HG03354 (cell line): ENCODE data around the gene MAGI2.

Experiments
- ATAC-seq: cut with Tn5 transposase; IDR thresholded peaks from one replicate; pipeline ENCODE4 v1.9.1; 2021; ENCODE audit warnings: mild to moderate bottlenecking; ENCODE audit not compliant: unreplicated experiment, poor library complexity, severe bottlenecking

The MAGI2 gene

GRCh38 chr7:78496096-78496630 lies 957.3 kb downstream of the MAGI2 start:
- ATAC-seq: no peak

- ATAC-seq: no peak
These were observed 960.1 kb downstream of the MAGI2 start for GRCh38 chr7:78493401-78493800.

GRCh38 chr7:78492146-78492545 lies 961.3 kb downstream of the MAGI2 start:
- ATAC-seq: no peak

GRCh38 chr7:78490524-78490923 lies 962.9 kb downstream of the MAGI2 start:
- ATAC-seq: no peak

GRCh38 chr7:78489476-78490240 lies 963.8 kb downstream of the MAGI2 start:
- ATAC-seq: no peak

- ATAC-seq: no peak
These were observed 966.0 kb downstream of the MAGI2 start for GRCh38 chr7:78487464-78487863.

GRCh38 chr7:78479348-78479747 lies 974.1 kb downstream of the MAGI2 start:
- ATAC-seq: no peak

GRCh38 chr7:78476851-78477405 lies 976.5 kb downstream of the MAGI2 start:
- no peak for ATAC-seq

GRCh38 chr7:78473571-78474301 lies 979.7 kb downstream of the MAGI2 start:
- no peak for ATAC-seq

GRCh38 chr7:78473021-78473420 lies 980.4 kb downstream of the MAGI2 start:
- no peak for ATAC-seq

- no peak for ATAC-seq
These were observed 980.9 kb downstream of the MAGI2 start for GRCh38 chr7:78472519-78472918.

GRCh38 chr7:78465894-78466293 lies 987.6 kb downstream of the MAGI2 start:
- ATAC-seq: no peak

- ATAC-seq: no peak
These were observed 990.4 kb downstream of the MAGI2 start for GRCh38 chr7:78463039-78463438.

GRCh38 chr7:78450706-78451105 lies 1002.8 kb downstream of the MAGI2 start:
- no peak for ATAC-seq

GRCh38 chr7:78448911-78449310 lies 1004.6 kb downstream of the MAGI2 start:
- no peak for ATAC-seq

GRCh38 chr7:78444267-78444666 lies 1009.2 kb downstream of the MAGI2 start:
- no peak for ATAC-seq

GRCh38 chr7:78443811-78444210 lies 1009.7 kb downstream of the MAGI2 start:
- no peak for ATAC-seq

GRCh38 chr7:78441737-78442136 lies 1011.7 kb downstream of the MAGI2 start:
- no peak for ATAC-seq

GRCh38 chr7:78438433-78438832 lies 1015.0 kb downstream of the MAGI2 start:
- no peak for ATAC-seq

GRCh38 chr7:78437118-78437517 lies 1016.3 kb downstream of the MAGI2 start:
- ATAC-seq: no peak

GRCh38 chr7:78435355-78435754 lies 1018.1 kb downstream of the MAGI2 start:
- ATAC-seq: no peak
